ENCODE data around the gene LILRA1. TPM values are rescaled to one million over a fixed set of nuclear protein-coding genes. Genes with fewer than 3 reads are reported as not detected.

Gene LILRA1
- total RNA-seq, 1 donor from 2014 or later, result 0.48 TPM

- ATAC-seq (ENCODE audit: poor library complexity) (no peak), DNase-seq (no peak)
- intact Hi-C loops (cut with DNase I), result no loop called here
Observed at GRCh38 chr19:54646331-54646841, 53.0 kb downstream of the LILRA1 start.

GRCh38 chr19:54648129-54648528 lies 54.7 kb downstream of the LILRA1 start:
- intact Hi-C loops (cut with DNase I), result no loop called here
- no peak for ATAC-seq (ENCODE audit: poor library complexity)
- DNase-seq, result no peak

- DNase-seq (no peak), ATAC-seq (ENCODE audit: poor library complexity) (no peak)
- intact Hi-C loops (cut with DNase I), result no loop called here
Observed at GRCh38 chr19:54650108-54650655, 56.8 kb downstream of the LILRA1 start.

Small RNA genes within 50 kb of the gene (microRNA-seq; reads per million reads assigned to microRNA genes)
- gene MIR8061, result not detected

Other genes with a start within 250 kb of the LILRA1 start
- gene LAIR1, start 228.7 kb upstream of the LILRA1 start, total RNA-seq, result 6.3 TPM
- gene TTYH1, start 178.2 kb upstream of the LILRA1 start, total RNA-seq, result 1.5 TPM
- gene LENG8, start 144.4 kb upstream of the LILRA1 start, total RNA-seq, result 56.0 TPM
- gene LENG9, start 129.9 kb upstream of the LILRA1 start, total RNA-seq, result 1.1 TPM
- gene CDC42EP5, start 120.3 kb upstream of the LILRA1 start, total RNA-seq, result 11.6 TPM
- not detected for gene LAIR2, start 90.8 kb upstream of the LILRA1 start, total RNA-seq
- 1.7 TPM for gene LILRA2, start 19.8 kb upstream of the LILRA1 start, total RNA-seq
- 1.7 TPM for gene LILRB1, start 36.9 kb downstream of the LILRA1 start, total RNA-seq
- 3.8 TPM for gene LILRB4, start 69.4 kb downstream of the LILRA1 start, total RNA-seq
- gene KIR3DL3, start 130.8 kb downstream of the LILRA1 start, total RNA-seq, result not detected
- not detected for gene KIR2DL3, start 144.9 kb downstream of the LILRA1 start, total RNA-seq
- gene KIR2DL1, start 176.2 kb downstream of the LILRA1 start, total RNA-seq, result not detected
- not detected for gene KIR2DL4, start 210.0 kb downstream of the LILRA1 start, total RNA-seq
- not detected for gene KIR3DL1, start 222.8 kb downstream of the LILRA1 start, total RNA-seq
- gene KIR2DS4, start 239.0 kb downstream of the LILRA1 start, total RNA-seq, result not detected